H1 (cell line): Measurements from ENCODE around the gene GRM7. TPM values are rescaled to one million over a fixed set of nuclear protein-coding genes. Genes with fewer than 3 reads are reported as not detected.

ENCODE experiments used
- CTCF ChIA-PET: fragments of 300-600 bp; sonication (Branson Sonifier 250); formaldehyde crosslinking; loops from one replicate; lab custom pipeline; 2021; ENCODE audit not compliant: partially characterized antibody; lab: Charles Lee
- POLR2A ChIA-PET: fragments of 300-600 bp; sonication (Branson Sonifier 250); formaldehyde crosslinking; loops from one replicate; lab custom pipeline; 2021; ENCODE audit warnings: inconsistent platforms; ENCODE audit not compliant: partially characterized antibody; lab: Charles Lee
- DNase-seq, 2 experiments: peaks; one replicate each; pipeline versions ENCODE4 v3.0.0 to v3.0.0-alpha.2; 2010 to 2022; ENCODE audit warnings: low spot score in 2 of 2, low read depth in 1 of 2, mixed read lengths in 1 of 2
- FAIRE-seq: peaks from 2 replicates; lab custom pipeline; 2011; peaks lifted over from hg19 to GRCh38; lab: Jason Lieb, UNC
- H2AFZ ChIP-seq: 2 replicates; pipeline ENCODE4 v1.8.1; 2012; ENCODE audit warnings: low read length, inconsistent platforms
- H2AK5ac ChIP-seq: 2 replicates; pipeline ENCODE4 v1.6.1; 2013; ENCODE audit warnings: low read depth, low read length
- H2BK120ac ChIP-seq: replicated peaks from 2 replicates; pipeline ENCODE3; 2013; ENCODE audit warnings: low read depth, low read length, inconsistent platforms
- H2BK12ac ChIP-seq: 2 replicates; pipeline ENCODE4 v1.6.1; 2013; ENCODE audit warnings: low read depth, low read length
- H2BK15ac ChIP-seq: 2 replicates; pipeline ENCODE4 v1.6.1; 2013; ENCODE audit warnings: low read length
- H2BK20ac ChIP-seq: 2 replicates; pipeline ENCODE4 v1.6.1; 2013; ENCODE audit warnings: low read length
- H2BK5ac ChIP-seq: 2 replicates; pipeline ENCODE4 v1.6.1; 2013; ENCODE audit warnings: low read depth, low read length
- H3K14ac ChIP-seq: 2 replicates; pipeline ENCODE4 v1.6.1; 2013; ENCODE audit warnings: inconsistent platforms; ENCODE audit not compliant: insufficient read length
- H3K18ac ChIP-seq: 2 replicates; pipeline ENCODE4 v1.6.1; 2013; ENCODE audit warnings: low read length; ENCODE audit errors: extremely low read depth
- H3K23ac ChIP-seq: 2 replicates; pipeline ENCODE4 v1.6.1; 2013; ENCODE audit warnings: inconsistent platforms; ENCODE audit not compliant: insufficient read length
- H3K23me2 ChIP-seq: 2 replicates; pipeline ENCODE4 v1.6.1; 2013; ENCODE audit warnings: low read depth, low read length
- H3K27ac ChIP-seq: 2 replicates; pipeline ENCODE4 v1.6.1; 2011; ENCODE audit warnings: low read depth, low read length, inconsistent platforms
- H3K27me3 ChIP-seq, 4 experiments: replicated peaks in 1 of 4; 1 replicate in 1 of 4; 2 replicates in 3 of 4; pipeline versions ENCODE4 v1.6.1 to v1.8.1; 2011 to 2013; ENCODE audit warnings: low read length in 3 of 4, mild to moderate bottlenecking in 3 of 4, inconsistent platforms in 2 of 4, mixed read lengths in 2 of 4, moderate library complexity in 1 of 4; ENCODE audit not compliant: control insufficient read depth in 3 of 4, insufficient read depth in 3 of 4; ENCODE audit errors: extremely low read depth in 1 of 4
- H3K36me3 ChIP-seq, 4 experiments: 2 replicates each; pipeline versions ENCODE4 v1.6.1 to v1.8.1; 2011 to 2013; ENCODE audit warnings: mild to moderate bottlenecking in 4 of 4, low read length in 3 of 4, moderate library complexity in 2 of 4, control low read depth in 1 of 4, inconsistent platforms in 1 of 4; ENCODE audit not compliant: insufficient read depth in 4 of 4, control insufficient read depth in 2 of 4
- H3K4ac ChIP-seq: replicated peaks from 2 replicates; pipeline ENCODE3; 2013; ENCODE audit warnings: low read length, low read depth, mixed read lengths, inconsistent platforms; ENCODE audit not compliant: insufficient read length
- H3K4me1 ChIP-seq, 4 experiments: replicated peaks in 1 of 4; 1 replicate in 1 of 4; 2 replicates in 3 of 4; pipeline versions ENCODE4 v1.6.1 to v1.8.1; 2011 to 2013; ENCODE audit warnings: low read length in 3 of 4, inconsistent platforms in 2 of 4, mixed read lengths in 1 of 4; ENCODE audit not compliant: insufficient read depth in 4 of 4, control insufficient read depth in 3 of 4
- H3K4me2 ChIP-seq, 2 experiments: 2 replicates each; pipeline versions ENCODE4 v1.6.1 to v1.8.1; 2011 to 2013; ENCODE audit warnings: low read depth in 2 of 2, low read length in 2 of 2, control low read depth in 1 of 2, inconsistent platforms in 1 of 2, mild to moderate bottlenecking in 1 of 2; ENCODE audit not compliant: insufficient read depth in 1 of 2
- H3K4me3 ChIP-seq, 4 experiments: fragments of 200-600, 300-600 bp in 1 of 4; sonication (generic), shearing (Covaris generic), sonication (Bioruptor Twin) in 1 of 4; 2 replicates each; pipeline versions ENCODE4 v1.5.1 to v1.8.1; 2011 to 2016; ENCODE audit warnings: low read length in 4 of 4, low read depth in 3 of 4, control low read depth in 2 of 4, inconsistent platforms in 2 of 4, mild to moderate bottlenecking in 2 of 4, mixed read lengths in 1 of 4, moderate library complexity in 1 of 4; ENCODE audit not compliant: insufficient read depth in 2 of 4; ENCODE audit errors: extremely low read depth in 1 of 4
- H3K56ac ChIP-seq: replicated peaks from 2 replicates; pipeline ENCODE3; 2013; ENCODE audit warnings: low read depth, mild to moderate bottlenecking, mixed read lengths, low read length, inconsistent platforms; ENCODE audit not compliant: insufficient read length
- H3K79me1 ChIP-seq: 2 replicates; pipeline ENCODE4 v1.6.1; 2013; ENCODE audit warnings: low read depth, low read length, control low read depth
- H3K79me2 ChIP-seq, 2 experiments: 2 replicates each; pipeline versions ENCODE4 v1.6.1 to v1.8.1; 2012 to 2013; ENCODE audit warnings: low read length in 2 of 2, mild to moderate bottlenecking in 2 of 2, inconsistent platforms in 1 of 2; ENCODE audit not compliant: insufficient read depth in 2 of 2, control insufficient read depth in 1 of 2
- H3K9ac ChIP-seq, 4 experiments: replicated peaks in 1 of 4; 1 replicate in 1 of 4; 2 replicates in 3 of 4; pipeline versions ENCODE4 v1.6.1 to v1.8.1; 2011 to 2013; ENCODE audit warnings: low read depth in 3 of 4, low read length in 3 of 4, control low read depth in 2 of 4, mild to moderate bottlenecking in 2 of 4, moderate library complexity in 2 of 4, inconsistent platforms in 1 of 4; ENCODE audit errors: extremely low read depth in 1 of 4
- H3K9me3 ChIP-seq, 2 experiments: 2 replicates each; pipeline versions ENCODE4 v1.6.1 to v1.8.1; 2012 to 2013; ENCODE audit warnings: mild to moderate bottlenecking in 2 of 2, moderate library complexity in 2 of 2, control low read depth in 1 of 2, inconsistent platforms in 1 of 2, low read depth in 1 of 2, low read length in 1 of 2, mixed read lengths in 1 of 2; ENCODE audit not compliant: insufficient read depth in 2 of 2
- H4K20me1 ChIP-seq, 2 experiments: replicated peaks in 1 of 2; 2 replicates each; pipeline versions ENCODE3 to v1.8.1; 2011 to 2013; ENCODE audit warnings: inconsistent platforms in 2 of 2, low read length in 2 of 2, mild to moderate bottlenecking in 1 of 2; ENCODE audit not compliant: insufficient read depth in 2 of 2, control insufficient read depth in 1 of 2
- H4K5ac ChIP-seq: 2 replicates; pipeline ENCODE4 v1.6.1; 2013; ENCODE audit warnings: low read length, low read depth, mixed read lengths, inconsistent platforms; ENCODE audit not compliant: insufficient read length
- H4K8ac ChIP-seq: 2 replicates; pipeline ENCODE4 v1.8.0; 2013; ENCODE audit warnings: mild to moderate bottlenecking, moderate library complexity, low read length, inconsistent platforms; ENCODE audit not compliant: insufficient read depth; ENCODE audit errors: extremely low read depth
- H4K91ac ChIP-seq: replicated peaks from 2 replicates; pipeline ENCODE3; 2013; ENCODE audit warnings: low read length, mixed read lengths, inconsistent platforms; ENCODE audit not compliant: insufficient read length
- BACH1 ChIP-seq: IDR thresholded peaks from 2 replicates; pipeline ENCODE4 v1.6.1; 2012; ENCODE audit warnings: low read length, improper control_type of control experiment
- CBX8 ChIP-seq: fragments of 300-800, 300-1000 bp; sonication (generic); IDR thresholded peaks from 2 replicates; pipeline ENCODE4 v1.7.1; 2016; ENCODE audit warnings: low read depth, low read length, borderline replicate concordance
- GTF2F1 ChIP-seq: IDR thresholded peaks from 2 replicates; pipeline ENCODE4 v1.6.1; 2012; ENCODE audit warnings: low read depth, low read length, improper control_type of control experiment, borderline replicate concordance
- JUN ChIP-seq: IDR thresholded peaks from 2 replicates; pipeline ENCODE4 v1.6.1; 2011; ENCODE audit warnings: low read depth, mild to moderate bottlenecking, improper control_type of control experiment, low read length
- RAD21 ChIP-seq, 2 experiments: IDR thresholded peaks in 1 of 2; conservative IDR thresholded peaks in 1 of 2; 2 replicates each; pipeline ENCODE4 v1.6.1; 2011; ENCODE audit warnings: low read depth in 2 of 2, low read length in 2 of 2, improper control_type of control experiment in 1 of 2, inconsistent platforms in 1 of 2, mild to moderate bottlenecking in 1 of 2, moderate library complexity in 1 of 2
- RFX5 ChIP-seq: IDR thresholded peaks from 2 replicates; pipeline ENCODE4 v1.6.1; 2011; ENCODE audit warnings: low read depth, low read length, improper control_type of control experiment, borderline replicate concordance
- SRF ChIP-seq: IDR thresholded peaks from 2 replicates; pipeline ENCODE4 v1.6.1; 2011; ENCODE audit warnings: mild to moderate bottlenecking, low read depth, low read length, moderate library complexity
- TCF12 ChIP-seq: IDR thresholded peaks from 2 replicates; pipeline ENCODE4 v1.6.1; 2011; ENCODE audit warnings: low read depth, mild to moderate bottlenecking, low read length
- ZNF274 ChIP-seq: IDR thresholded peaks from 2 replicates; pipeline ENCODE4 v1.7.0; 2012; ENCODE audit warnings: low read length, borderline replicate concordance; ENCODE audit errors: extremely low read depth
- polyA plus RNA-seq, 7 experiments: library from polyadenylated mRNA; depleted of rRNA in 3 of 7; stranded (reverse) in 5 of 7; unstranded in 2 of 7; fragments of >200 nt in 5 of 7; fragments of 200-250 nt in 2 of 7; gene quantifications; 1 replicate in 5 of 7; 2 replicates in 1 of 7; 4 replicates in 1 of 7; pipeline versions ENCODE4 v1.2.1 to v1.2.3, GENCODE V29; 2011 to 2013; ENCODE audit warnings: missing spikeins in 2 of 7, mixed read lengths in 2 of 7
- total RNA-seq: library from RNA; stranded (reverse); fragmentation: NEBNext Ultra II Directional; extraction: Animal tissue kit (Norgen Biotek cat#: 25700); gene quantifications from 2 replicates; pipeline ENCODE4 v1.2.1, GENCODE V29; 2021
- TF ChIP-seq, protein P1 (sequence below): IDR thresholded peaks from 2 replicates; pipeline ENCODE4 v1.6.1; 2011; ENCODE audit warnings: low read depth, mild to moderate bottlenecking, low read length; ENCODE audit not compliant: insufficient read depth
- TF ChIP-seq, protein P2 (sequence below), 3 experiments: IDR thresholded peaks; 1 replicate in 2 of 3; 2 replicates in 1 of 3; pipeline versions ENCODE4 v1.5.1 to v1.6.1; 2011; ENCODE audit warnings: low read length in 3 of 3, mild to moderate bottlenecking in 3 of 3, inconsistent platforms in 2 of 3, low read depth in 1 of 3, moderate library complexity in 1 of 3; ENCODE audit not compliant: insufficient read depth in 1 of 3; ENCODE audit errors: control extremely low read depth in 1 of 3

GRM7 gene
- total and polyA plus RNA-seq, 2 of the 8 experiments (the other 6 are each of a cell fraction or from before 2014, with no cell fraction given): 0.17 to 0.24 TPM

DNA sequence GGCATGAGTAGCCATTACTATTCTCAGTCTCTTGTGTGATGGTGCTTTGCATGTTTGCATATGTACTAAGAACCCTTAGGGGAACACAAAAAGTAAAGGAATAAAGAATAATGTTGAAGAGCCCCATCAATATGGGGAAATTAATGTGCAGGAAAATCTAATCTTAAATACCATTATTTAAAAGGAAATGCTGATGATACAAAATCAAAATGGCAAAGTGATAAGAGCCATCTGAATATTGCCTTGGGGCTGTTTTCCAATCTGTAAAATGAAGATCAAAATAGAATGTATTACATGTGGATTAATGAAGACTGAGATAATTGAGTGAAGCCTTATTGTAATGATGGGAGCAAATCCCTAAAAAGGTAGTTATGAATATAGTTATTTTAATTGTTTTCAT is 771.4 kb downstream of the GRM7 start:
- no peak overlapping the region for H3K4ac ChIP-seq
- no peak overlapping the region for H4K91ac ChIP-seq
- H4K20me1 ChIP-seq: no peaks in the 10 kb centered on the region
- H3K9me3 ChIP-seq: no peaks in the 10 kb centered on the region
- no peak overlapping the region for H3K9ac ChIP-seq
- no peak overlapping the region for H2AFZ ChIP-seq
- no peaks in the 10 kb centered on the region for H3K23me2 ChIP-seq
- no peak overlapping the region for H4K5ac ChIP-seq
- no peaks in the 10 kb centered on the region for H3K79me2 ChIP-seq
- no peak overlapping the region for H2BK15ac ChIP-seq
- no peak overlapping the region for H4K8ac ChIP-seq
- H3K14ac ChIP-seq: no peak overlapping the region
- no peak overlapping the region for H2BK12ac ChIP-seq
- H2BK5ac ChIP-seq: no peak overlapping the region
- CTCF ChIA-PET: no interaction called here
- H3K79me1 ChIP-seq: no peaks in the 10 kb centered on the region
- H3K27ac ChIP-seq: no peak overlapping the region
- H3K18ac ChIP-seq: no peak overlapping the region
- no peaks in the 10 kb centered on the region for H3K36me3 ChIP-seq
- H3K4me2 ChIP-seq: no peak overlapping the region
- no peak overlapping the region for H3K4me3 ChIP-seq
- H2BK120ac ChIP-seq: no peak overlapping the region
- no peak overlapping the region for H2AK5ac ChIP-seq
- DNase-seq: no peak
- no peak overlapping the region for H3K56ac ChIP-seq
- no peak overlapping the region for H2BK20ac ChIP-seq
- POLR2A ChIA-PET: no interaction called here
- no peaks in the 10 kb centered on the region for H3K27me3 ChIP-seq
- FAIRE-seq: no peak
- H3K23ac ChIP-seq: no peak overlapping the region
- no peaks in the 10 kb centered on the region for H3K4me1 ChIP-seq
- TF ChIP-seq JUN (no peak), BACH1 (no peak), SRF (no peak), TCF12 (no peak), GTF2F1 (no peak), RFX5 (no peak), RAD21 (IDR thresholded peaks at IDR 0.05 in 1 of 2, conservative IDR thresholded peaks at IDR 0.05 in 1 of 2; ENCODE audit: low read depth in 2 of 2, low read length in 2 of 2) (no peak), CBX8 (no peak), ZNF274 (no peak)
- TF ChIP-seq, protein P1, sequence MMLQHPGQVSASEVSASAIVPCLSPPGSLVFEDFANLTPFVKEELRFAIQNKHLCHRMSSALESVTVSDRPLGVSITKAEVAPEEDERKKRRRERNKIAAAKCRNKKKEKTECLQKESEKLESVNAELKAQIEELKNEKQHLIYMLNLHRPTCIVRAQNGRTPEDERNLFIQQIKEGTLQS: no peak
- TF ChIP-seq, protein P2, sequence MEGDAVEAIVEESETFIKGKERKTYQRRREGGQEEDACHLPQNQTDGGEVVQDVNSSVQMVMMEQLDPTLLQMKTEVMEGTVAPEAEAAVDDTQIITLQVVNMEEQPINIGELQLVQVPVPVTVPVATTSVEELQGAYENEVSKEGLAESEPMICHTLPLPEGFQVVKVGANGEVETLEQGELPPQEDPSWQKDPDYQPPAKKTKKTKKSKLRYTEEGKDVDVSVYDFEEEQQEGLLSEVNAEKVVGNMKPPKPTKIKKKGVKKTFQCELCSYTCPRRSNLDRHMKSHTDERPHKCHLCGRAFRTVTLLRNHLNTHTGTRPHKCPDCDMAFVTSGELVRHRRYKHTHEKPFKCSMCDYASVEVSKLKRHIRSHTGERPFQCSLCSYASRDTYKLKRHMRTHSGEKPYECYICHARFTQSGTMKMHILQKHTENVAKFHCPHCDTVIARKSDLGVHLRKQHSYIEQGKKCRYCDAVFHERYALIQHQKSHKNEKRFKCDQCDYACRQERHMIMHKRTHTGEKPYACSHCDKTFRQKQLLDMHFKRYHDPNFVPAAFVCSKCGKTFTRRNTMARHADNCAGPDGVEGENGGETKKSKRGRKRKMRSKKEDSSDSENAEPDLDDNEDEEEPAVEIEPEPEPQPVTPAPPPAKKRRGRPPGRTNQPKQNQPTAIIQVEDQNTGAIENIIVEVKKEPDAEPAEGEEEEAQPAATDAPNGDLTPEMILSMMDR (IDR thresholded peaks at IDR 0.05; ENCODE audit: control extremely low read depth in 1 of 3, insufficient read depth in 1 of 3, low read depth in 1 of 3, low read length in 3 of 3): no peak
